Coronary artery (tissue), 2 donors: Measurements from ENCODE around the gene LAPTM4A.
"Not testable (repeated sequence)": the region's sequence is repeated elsewhere in the genome, so short reads cannot be mapped to it uniquely, and the experiment has no call there.

Experiments used
- DNase-seq: peaks from one replicate; pipeline ENCODE4 v3.0.0-alpha.2; 2017; ENCODE audit warnings: low spot score
- H3K27ac ChIP-seq, 2 donors: fragments of 200-600 bp; sonication (generic); one replicate each; pipeline ENCODE4 v1.5.1; 2016 to 2019
- H3K4me3 ChIP-seq: fragments of 200-600 bp; sonication (generic); 2 replicates; pipeline ENCODE4 v1.5.1; 2016; ENCODE audit warnings: mild to moderate bottlenecking, moderate library complexity
- TF ChIP-seq, protein P1 (sequence below): fragments of 200-600 bp; sonication (generic); IDR thresholded peaks from one replicate; pipeline ENCODE4 v1.5.1; 2019; ENCODE audit warnings: antibody characterized with exemption

LAPTM4A gene

GRCh38 chr2:20081841-20082240 lies 30.4 kb upstream of the LAPTM4A start:
- Histone ChIP-seq H3K27ac (no peak overlapping the region), H3K4me3 (no peak overlapping the region)
- DNase-seq = no peak
- TF ChIP-seq, protein P1, sequence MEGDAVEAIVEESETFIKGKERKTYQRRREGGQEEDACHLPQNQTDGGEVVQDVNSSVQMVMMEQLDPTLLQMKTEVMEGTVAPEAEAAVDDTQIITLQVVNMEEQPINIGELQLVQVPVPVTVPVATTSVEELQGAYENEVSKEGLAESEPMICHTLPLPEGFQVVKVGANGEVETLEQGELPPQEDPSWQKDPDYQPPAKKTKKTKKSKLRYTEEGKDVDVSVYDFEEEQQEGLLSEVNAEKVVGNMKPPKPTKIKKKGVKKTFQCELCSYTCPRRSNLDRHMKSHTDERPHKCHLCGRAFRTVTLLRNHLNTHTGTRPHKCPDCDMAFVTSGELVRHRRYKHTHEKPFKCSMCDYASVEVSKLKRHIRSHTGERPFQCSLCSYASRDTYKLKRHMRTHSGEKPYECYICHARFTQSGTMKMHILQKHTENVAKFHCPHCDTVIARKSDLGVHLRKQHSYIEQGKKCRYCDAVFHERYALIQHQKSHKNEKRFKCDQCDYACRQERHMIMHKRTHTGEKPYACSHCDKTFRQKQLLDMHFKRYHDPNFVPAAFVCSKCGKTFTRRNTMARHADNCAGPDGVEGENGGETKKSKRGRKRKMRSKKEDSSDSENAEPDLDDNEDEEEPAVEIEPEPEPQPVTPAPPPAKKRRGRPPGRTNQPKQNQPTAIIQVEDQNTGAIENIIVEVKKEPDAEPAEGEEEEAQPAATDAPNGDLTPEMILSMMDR = no peak

GRCh38 chr2:20080839-20081415 lies 29.5 kb upstream of the LAPTM4A start:
- DNase-seq = no peak
- Histone ChIP-seq H3K4me3 (no peak overlapping the region), H3K27ac (no peak overlapping the region)
- TF ChIP-seq, protein P1 = no peak

DNA sequence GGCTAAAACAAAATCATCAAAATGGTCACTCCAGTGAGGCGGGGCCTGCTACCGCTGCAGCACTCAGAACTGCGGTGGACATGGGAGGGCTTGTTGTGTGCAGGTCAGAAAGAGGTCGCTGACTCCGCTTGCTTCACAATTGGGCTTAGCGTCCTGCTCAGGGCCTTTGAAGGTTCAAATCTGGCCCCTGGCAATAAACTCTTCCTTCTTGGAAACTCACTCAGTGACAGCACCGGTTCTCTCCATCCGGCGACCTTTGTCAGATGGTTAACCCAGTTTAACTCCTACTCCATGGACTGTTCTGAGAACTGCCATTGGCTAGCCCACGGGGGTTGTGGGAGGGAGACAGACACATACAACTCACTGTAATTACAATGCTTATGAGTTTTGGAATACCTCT lies 29.0 kb upstream of the LAPTM4A start:
- H3K27ac ChIP-seq = no peak overlapping the region
- TF ChIP-seq, protein P1 = no peak
- H3K4me3 ChIP-seq = no peak overlapping the region
- DNase-seq = no peak

DNA sequence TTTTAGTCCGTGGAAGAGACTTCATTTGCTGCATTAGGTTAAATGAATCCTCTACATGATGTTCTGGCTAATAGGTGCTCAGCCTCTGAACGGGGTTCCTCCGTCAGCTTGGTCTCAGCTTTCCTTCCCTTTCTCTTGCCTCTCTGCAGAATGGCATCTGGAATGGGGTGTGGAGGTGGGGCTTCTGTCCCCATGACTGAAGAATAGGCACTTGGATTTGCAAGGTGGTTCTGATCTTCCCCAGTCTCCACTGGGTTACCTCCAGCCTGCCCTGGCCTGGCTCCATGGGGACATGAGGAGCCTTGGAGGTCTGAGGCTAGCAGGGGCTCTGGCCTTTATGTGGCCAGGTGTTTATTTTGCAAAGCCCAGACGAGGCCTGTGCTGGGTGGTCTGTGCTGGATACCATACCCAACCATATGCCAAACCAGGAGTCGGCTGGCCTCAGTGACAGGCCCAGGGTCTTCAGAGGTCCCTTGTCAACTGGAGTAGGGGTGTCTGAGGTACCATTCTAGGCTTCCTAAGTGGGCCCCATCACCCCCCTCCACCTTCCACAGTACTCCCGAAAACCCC lies 28.2 kb upstream of the LAPTM4A start:
- Histone ChIP-seq H3K27ac (no peak overlapping the region), H3K4me3 (no peak overlapping the region)
- no peak for DNase-seq
- TF ChIP-seq, protein P1 = no peak

DNA sequence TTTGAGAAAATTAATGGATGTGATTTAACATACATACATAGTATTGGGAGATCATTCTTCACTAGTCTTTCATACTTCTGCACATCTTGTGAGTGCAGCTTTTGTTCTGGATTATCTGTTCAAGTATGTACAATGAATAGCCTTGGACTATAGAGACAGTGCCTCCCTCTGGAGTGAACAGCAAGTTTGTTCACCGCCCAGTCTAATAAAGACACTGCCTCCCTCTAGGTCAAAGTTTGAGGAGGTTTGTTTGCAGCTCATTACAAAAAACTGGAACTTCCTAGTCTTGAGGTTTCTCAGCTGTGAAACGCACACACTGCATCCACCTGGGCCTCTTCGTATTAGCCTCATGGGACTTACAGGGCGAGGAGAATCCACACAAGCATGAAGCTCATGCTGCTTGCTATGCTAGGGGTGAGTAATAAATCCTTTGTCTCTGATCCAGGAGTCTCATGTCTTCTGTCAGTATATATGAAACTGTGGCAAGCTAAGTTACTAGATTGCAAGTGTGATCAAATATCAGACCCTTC lies 26.0 kb upstream of the LAPTM4A start:
- Histone ChIP-seq H3K4me3 (no peak overlapping the region), H3K27ac (no peak overlapping the region)
- DNase-seq = no peak
- TF ChIP-seq, protein P1 = no peak

- no peak overlapping the region for H3K27ac ChIP-seq
- DNase-seq = no peak
- TF ChIP-seq, protein P1 = no peak
- H3K4me3 ChIP-seq = no peak overlapping the region
These were observed 25.3 kb upstream of the LAPTM4A start for GRCh38 chr2:20076757-20077156.

- no peak overlapping the region for H3K4me3 ChIP-seq
- H3K27ac ChIP-seq = no peak overlapping the region
- TF ChIP-seq, protein P1 = no peak
- no peak for DNase-seq
These were observed 23.5 kb upstream of the LAPTM4A start for GRCh38 chr2:20074901-20075300.

- H3K27ac ChIP-seq = peak overlapping the region in 1 of 2 donors; percentile 32
- not testable (repeated sequence) for H3K4me3 ChIP-seq, DNase-seq
These were observed 22.7 kb upstream of the LAPTM4A start for GRCh38 chr2:20074046-20074648.
